ENCODE data around the gene MRPL38.

Gene MRPL38

GRCh38 chr17:75917917-75918445 is 13.3 kb upstream of the MRPL38 start:
- DNase-seq, result no peak

GRCh38 chr17:75917141-75917916 is 12.6 kb upstream of the MRPL38 start:
- DNase-seq, result no peak

GRCh38 chr17:75915268-75915667 is 10.6 kb upstream of the MRPL38 start:
- DNase-seq, result no peak

GRCh38 chr17:75914643-75915267 is 10.1 kb upstream of the MRPL38 start:
- no peak for DNase-seq

GRCh38 chr17:75913537-75914210 is 9.0 kb upstream of the MRPL38 start:
- DNase-seq, result no peak

- no peak for DNase-seq
Measured at GRCh38 chr17:75910699-75911098, 6.0 kb upstream of the MRPL38 start.

- no peak for DNase-seq
Measured at GRCh38 chr17:75909812-75910274, 5.2 kb upstream of the MRPL38 start.

GRCh38 chr17:75909051-75909811 is 4.5 kb upstream of the MRPL38 start:
- no peak for DNase-seq

- DNase-seq, result no peak
Measured at GRCh38 chr17:75908201-75908600, 3.5 kb upstream of the MRPL38 start.

- DNase-seq, result no peak
Measured at GRCh38 chr17:75906143-75906884, 1.6 kb upstream of the MRPL38 start.

GRCh38 chr17:75902406-75902805 is 2.3 kb downstream of the MRPL38 start:
- DNase-seq, result no peak

GRCh38 chr17:75901727-75902126 is 3.0 kb downstream of the MRPL38 start:
- no peak for DNase-seq

GRCh38 chr17:75900691-75901533 is 3.8 kb downstream of the MRPL38 start:
- no peak for DNase-seq

- no peak for DNase-seq
Measured at GRCh38 chr17:75899767-75900468, 4.8 kb downstream of the MRPL38 start.

GRCh38 chr17:75899353-75899752 is 5.3 kb downstream of the MRPL38 start:
- DNase-seq, result no peak

- no peak for DNase-seq
Measured at GRCh38 chr17:75898791-75899190, 5.9 kb downstream of the MRPL38 start.

- no peak for DNase-seq
Measured at GRCh38 chr17:75898065-75898464, 6.6 kb downstream of the MRPL38 start.

- no peak for DNase-seq
Measured at GRCh38 chr17:75897160-75898019, 7.3 kb downstream of the MRPL38 start.

GRCh38 chr17:75896415-75897159 is 8.1 kb downstream of the MRPL38 start, which contains the start of gene TRIM65:
TRIM65 (minus strand) TSS chr17:75896951; CDS start chr17:75896937, 14 bp downstream.
- DNase-seq, result peak; percentile 33 to 65
